H1 (cell line): ENCODE results near the gene UNC119B. TPM values are rescaled to one million over a fixed set of nuclear protein-coding genes. Genes with fewer than 3 reads are reported as not detected.

Experiments used
- BCL11A ChIP-seq, 2 experiments: IDR thresholded peaks; one replicate each; pipeline ENCODE4 v1.6.1; 2011; ENCODE audit warnings: low read depth in 2 of 2, low read length in 2 of 2, mild to moderate bottlenecking in 2 of 2
- EGR1 ChIP-seq: IDR thresholded peaks from 2 replicates; pipeline ENCODE4 v1.6.1; 2011; ENCODE audit warnings: low read depth, low read length, borderline replicate concordance
- HDAC2 ChIP-seq, 2 experiments: fragments of 300-600 bp in 1 of 2; sonication (generic) in 1 of 2; IDR thresholded peaks; 2 replicates each; pipeline ENCODE4 v1.6.1; 2011 to 2012; ENCODE audit warnings: low read depth in 2 of 2, low read length in 2 of 2, mild to moderate bottlenecking in 2 of 2, moderate library complexity in 2 of 2, borderline replicate concordance in 1 of 2, inconsistent platforms in 1 of 2
- KDM4A ChIP-seq: IDR thresholded peaks from one replicate; pipeline ENCODE4 v1.7.1; 2012; ENCODE audit warnings: low read depth, mild to moderate bottlenecking, moderate library complexity, low read length, inconsistent platforms; ENCODE audit not compliant: severe bottlenecking
- MAFK ChIP-seq: IDR thresholded peaks from 2 replicates; pipeline ENCODE4 v1.6.1; 2012; ENCODE audit warnings: low read depth, mild to moderate bottlenecking, improper control_type of control experiment, low read length
- POLR2AphosphoS5 ChIP-seq: IDR thresholded peaks from 2 replicates; pipeline ENCODE4 v1.6.1; 2011; ENCODE audit warnings: low read depth, low read length
- SP4 ChIP-seq: IDR thresholded peaks from 2 replicates; pipeline ENCODE4 v1.6.1; 2012; ENCODE audit warnings: low read length, inconsistent platforms
- polyA plus RNA-seq, 7 experiments: library from polyadenylated mRNA; depleted of rRNA in 3 of 7; stranded (reverse) in 5 of 7; unstranded in 2 of 7; fragments of >200 nt in 5 of 7; fragments of 200-250 nt in 2 of 7; gene quantifications; 1 replicate in 5 of 7; 2 replicates in 1 of 7; 4 replicates in 1 of 7; pipeline versions ENCODE4 v1.2.1 to v1.2.3, GENCODE V29; 2011 to 2013; ENCODE audit warnings: missing spikeins in 2 of 7, mixed read lengths in 2 of 7
- total RNA-seq: library from RNA; stranded (reverse); fragmentation: NEBNext Ultra II Directional; extraction: Animal tissue kit (Norgen Biotek cat#: 25700); gene quantifications from 2 replicates; pipeline ENCODE4 v1.2.1, GENCODE V29; 2021
- TF ChIP-seq, protein P1 (sequence below): fragments of 300-600 bp; sonication (generic); IDR thresholded peaks from 2 replicates; pipeline ENCODE4 v1.7.1; 2012; ENCODE audit warnings: low read length, moderate library complexity, mild to moderate bottlenecking, inconsistent platforms; ENCODE audit not compliant: insufficient replicate concordance

The UNC119B gene
- total and polyA plus RNA-seq, 2 of the 8 experiments (the other 6 are each of a cell fraction or from before 2014, with no cell fraction given): 40.5 to 50.1 TPM

GRCh38 chr12:120757949-120758348 is 47.7 kb downstream of the UNC119B start (continued):
- TF ChIP-seq, protein P1, sequence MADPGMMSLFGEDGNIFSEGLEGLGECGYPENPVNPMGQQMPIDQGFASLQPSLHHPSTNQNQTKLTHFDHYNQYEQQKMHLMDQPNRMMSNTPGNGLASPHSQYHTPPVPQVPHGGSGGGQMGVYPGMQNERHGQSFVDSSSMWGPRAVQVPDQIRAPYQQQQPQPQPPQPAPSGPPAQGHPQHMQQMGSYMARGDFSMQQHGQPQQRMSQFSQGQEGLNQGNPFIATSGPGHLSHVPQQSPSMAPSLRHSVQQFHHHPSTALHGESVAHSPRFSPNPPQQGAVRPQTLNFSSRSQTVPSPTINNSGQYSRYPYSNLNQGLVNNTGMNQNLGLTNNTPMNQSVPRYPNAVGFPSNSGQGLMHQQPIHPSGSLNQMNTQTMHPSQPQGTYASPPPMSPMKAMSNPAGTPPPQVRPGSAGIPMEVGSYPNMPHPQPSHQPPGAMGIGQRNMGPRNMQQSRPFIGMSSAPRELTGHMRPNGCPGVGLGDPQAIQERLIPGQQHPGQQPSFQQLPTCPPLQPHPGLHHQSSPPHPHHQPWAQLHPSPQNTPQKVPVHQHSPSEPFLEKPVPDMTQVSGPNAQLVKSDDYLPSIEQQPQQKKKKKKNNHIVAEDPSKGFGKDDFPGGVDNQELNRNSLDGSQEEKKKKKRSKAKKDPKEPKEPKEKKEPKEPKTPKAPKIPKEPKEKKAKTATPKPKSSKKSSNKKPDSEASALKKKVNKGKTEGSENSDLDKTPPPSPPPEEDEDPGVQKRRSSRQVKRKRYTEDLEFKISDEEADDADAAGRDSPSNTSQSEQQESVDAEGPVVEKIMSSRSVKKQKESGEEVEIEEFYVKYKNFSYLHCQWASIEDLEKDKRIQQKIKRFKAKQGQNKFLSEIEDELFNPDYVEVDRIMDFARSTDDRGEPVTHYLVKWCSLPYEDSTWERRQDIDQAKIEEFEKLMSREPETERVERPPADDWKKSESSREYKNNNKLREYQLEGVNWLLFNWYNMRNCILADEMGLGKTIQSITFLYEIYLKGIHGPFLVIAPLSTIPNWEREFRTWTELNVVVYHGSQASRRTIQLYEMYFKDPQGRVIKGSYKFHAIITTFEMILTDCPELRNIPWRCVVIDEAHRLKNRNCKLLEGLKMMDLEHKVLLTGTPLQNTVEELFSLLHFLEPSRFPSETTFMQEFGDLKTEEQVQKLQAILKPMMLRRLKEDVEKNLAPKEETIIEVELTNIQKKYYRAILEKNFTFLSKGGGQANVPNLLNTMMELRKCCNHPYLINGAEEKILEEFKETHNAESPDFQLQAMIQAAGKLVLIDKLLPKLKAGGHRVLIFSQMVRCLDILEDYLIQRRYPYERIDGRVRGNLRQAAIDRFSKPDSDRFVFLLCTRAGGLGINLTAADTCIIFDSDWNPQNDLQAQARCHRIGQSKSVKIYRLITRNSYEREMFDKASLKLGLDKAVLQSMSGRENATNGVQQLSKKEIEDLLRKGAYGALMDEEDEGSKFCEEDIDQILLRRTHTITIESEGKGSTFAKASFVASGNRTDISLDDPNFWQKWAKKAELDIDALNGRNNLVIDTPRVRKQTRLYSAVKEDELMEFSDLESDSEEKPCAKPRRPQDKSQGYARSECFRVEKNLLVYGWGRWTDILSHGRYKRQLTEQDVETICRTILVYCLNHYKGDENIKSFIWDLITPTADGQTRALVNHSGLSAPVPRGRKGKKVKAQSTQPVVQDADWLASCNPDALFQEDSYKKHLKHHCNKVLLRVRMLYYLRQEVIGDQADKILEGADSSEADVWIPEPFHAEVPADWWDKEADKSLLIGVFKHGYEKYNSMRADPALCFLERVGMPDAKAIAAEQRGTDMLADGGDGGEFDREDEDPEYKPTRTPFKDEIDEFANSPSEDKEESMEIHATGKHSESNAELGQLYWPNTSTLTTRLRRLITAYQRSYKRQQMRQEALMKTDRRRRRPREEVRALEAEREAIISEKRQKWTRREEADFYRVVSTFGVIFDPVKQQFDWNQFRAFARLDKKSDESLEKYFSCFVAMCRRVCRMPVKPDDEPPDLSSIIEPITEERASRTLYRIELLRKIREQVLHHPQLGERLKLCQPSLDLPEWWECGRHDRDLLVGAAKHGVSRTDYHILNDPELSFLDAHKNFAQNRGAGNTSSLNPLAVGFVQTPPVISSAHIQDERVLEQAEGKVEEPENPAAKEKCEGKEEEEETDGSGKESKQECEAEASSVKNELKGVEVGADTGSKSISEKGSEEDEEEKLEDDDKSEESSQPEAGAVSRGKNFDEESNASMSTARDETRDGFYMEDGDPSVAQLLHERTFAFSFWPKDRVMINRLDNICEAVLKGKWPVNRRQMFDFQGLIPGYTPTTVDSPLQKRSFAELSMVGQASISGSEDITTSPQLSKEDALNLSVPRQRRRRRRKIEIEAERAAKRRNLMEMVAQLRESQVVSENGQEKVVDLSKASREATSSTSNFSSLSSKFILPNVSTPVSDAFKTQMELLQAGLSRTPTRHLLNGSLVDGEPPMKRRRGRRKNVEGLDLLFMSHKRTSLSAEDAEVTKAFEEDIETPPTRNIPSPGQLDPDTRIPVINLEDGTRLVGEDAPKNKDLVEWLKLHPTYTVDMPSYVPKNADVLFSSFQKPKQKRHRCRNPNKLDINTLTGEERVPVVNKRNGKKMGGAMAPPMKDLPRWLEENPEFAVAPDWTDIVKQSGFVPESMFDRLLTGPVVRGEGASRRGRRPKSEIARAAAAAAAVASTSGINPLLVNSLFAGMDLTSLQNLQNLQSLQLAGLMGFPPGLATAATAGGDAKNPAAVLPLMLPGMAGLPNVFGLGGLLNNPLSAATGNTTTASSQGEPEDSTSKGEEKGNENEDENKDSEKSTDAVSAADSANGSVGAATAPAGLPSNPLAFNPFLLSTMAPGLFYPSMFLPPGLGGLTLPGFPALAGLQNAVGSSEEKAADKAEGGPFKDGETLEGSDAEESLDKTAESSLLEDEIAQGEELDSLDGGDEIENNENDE: no peak
- no peak for TF ChIP-seq EGR1
- no peak for TF ChIP-seq POLR2AphosphoS5
- no peak for TF ChIP-seq SP4
- TF ChIP-seq HDAC2 (IDR thresholded peaks at IDR 0.05; ENCODE audit: borderline replicate concordance in 1 of 2, low read depth in 2 of 2, low read length in 2 of 2): no peak
- TF ChIP-seq KDM4A: no peak
- TF ChIP-seq MAFK: no peak
- TF ChIP-seq BCL11A (IDR thresholded peaks at IDR 0.05; ENCODE audit: low read depth in 2 of 2, low read length in 2 of 2): no peak
